Pulmonary artery endothelial cell (primary cell): ENCODE data around the gene KANK2. TPM values are rescaled to one million over a fixed set of nuclear protein-coding genes. Genes with fewer than 3 reads are reported as not detected.

Experiments used
- DNase-seq: peaks from one replicate; pipeline ENCODE4 v3.0.0-alpha.2; 2011; ENCODE audit warnings: low read depth, low spot score
- total RNA-seq: library from RNA; depleted of rRNA; stranded (reverse); fragments of >200 nt; gene quantifications from 2 replicates; pipeline ENCODE4 v1.2.3, GENCODE V29; 2014

Gene KANK2
- 52.2 and 62.8 TPM in 2 replicates for total RNA-seq

DNA sequence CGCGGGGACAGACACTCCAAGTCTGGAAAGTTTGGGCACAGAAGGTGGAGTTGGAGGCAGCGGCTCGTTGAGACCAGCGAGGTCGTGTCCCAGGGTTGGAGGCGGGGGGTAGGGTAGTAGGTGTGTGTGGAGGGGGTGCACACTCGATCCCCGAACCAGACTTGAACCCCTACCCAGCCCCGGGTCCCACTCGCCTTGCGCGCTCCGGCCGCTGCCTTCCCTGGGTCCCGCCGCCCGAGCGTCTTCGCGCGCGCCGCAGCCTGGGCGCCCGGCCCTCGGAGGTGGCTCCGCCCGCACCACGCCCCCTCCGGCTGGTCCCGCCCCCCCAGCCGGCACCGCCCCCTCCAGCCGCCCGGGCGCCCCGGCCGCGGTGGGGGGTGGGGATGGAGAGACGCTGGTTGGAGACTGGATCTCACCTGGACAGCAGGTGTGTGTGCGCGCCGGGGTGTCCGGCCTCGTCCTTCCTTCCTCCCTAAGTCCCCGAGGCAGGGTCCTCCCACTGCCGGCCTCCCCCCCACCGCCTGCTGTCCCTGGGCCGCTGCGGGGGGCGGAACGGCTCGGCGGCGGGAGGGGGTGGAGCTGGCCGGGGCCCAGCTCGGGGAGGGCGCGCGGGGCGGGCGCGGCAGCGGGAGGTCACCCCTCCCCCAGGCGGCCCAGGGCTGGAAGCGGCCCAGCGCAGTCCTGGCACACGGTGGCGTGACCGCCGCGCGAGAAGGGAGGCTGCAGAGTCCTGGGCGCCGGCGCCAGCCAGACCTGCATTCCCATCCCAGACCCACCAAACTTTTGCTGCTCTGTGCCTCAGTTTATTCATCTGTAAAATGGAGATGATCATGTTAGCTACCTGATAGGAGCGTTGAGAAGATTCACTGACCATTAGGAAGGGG, at the start of gene KANK2:
KANK2 (minus strand) TSS at position 255 of the 884 bp plus-strand sequence. CDS start 3,034 bp downstream, outside the sequence.
- no peak for DNase-seq

DNA sequence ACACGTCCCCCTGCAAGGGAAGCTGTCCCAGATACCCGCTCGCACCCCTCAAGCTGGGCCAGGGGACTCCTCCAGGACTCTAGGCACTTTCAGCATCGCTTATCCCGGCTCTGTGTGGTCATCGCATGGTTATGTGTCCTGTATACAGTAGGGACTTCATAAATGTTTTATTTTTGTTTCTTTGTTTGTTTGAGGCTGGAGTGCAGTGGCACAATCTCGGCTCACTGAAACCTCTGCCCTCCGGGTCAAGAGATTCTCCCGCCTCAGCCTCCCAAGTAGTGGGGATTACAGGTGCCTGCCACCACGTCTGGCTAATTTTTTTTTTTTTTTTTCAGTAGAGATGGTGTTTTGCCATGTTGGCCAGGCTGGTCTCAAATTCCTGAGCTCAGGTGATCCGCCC, 49.6 kb upstream of the KANK2 start:
- no peak for DNase-seq

DNA sequence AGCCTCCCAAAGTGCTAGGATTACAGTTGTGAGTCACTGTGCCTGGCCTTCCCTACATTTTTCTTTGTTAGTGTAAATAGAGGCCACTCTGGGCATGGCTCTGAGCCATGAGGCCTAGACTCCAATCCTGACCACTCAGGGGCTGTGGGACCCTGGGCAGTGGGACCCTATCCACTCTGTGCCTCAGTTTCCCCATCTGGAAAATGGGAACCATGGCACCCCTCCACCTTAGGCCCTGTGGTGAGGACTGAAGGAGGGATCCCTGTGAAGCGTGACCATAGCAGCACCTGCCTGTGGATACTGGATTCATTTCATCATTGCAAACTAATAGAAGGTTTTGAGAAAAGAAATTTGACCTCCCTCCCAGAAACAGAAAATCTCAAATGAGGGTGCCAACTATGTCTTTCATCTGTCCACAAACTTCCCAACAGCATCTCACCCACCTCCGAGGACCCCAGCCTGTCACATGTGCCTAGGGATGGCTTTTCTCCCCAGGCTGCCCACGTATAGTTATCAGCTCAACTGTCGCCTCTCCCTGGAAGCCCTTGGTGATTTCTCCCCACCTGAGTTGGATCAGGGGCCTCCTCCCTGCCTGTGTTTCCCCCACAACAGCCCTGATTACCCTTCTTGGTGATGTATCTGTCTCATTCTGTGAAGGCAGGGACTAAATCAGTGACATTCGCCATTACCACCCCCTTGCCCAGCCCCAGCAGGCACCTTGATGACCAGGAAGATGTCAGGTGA, 47.7 kb upstream of the KANK2 start:
- DNase-seq, result no peak

DNA sequence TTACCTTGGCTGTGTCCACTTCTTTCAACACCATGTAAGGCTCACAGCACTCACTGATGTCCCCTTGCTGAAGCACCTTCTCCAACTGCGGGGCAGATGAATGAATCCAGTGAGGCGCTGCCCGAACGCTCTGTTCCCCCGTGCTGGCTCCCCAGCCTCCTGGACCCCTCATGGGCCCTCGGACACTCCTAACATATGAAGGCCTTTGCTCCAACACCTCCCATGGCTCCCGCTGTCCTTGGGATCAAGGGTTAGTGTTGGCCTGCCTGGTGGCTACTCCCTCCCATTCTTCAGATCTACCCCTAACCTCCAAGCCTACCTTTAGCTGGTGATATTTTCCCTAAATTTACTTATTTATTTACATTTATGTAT, 46.4 kb upstream of the KANK2 start:
- DNase-seq, result no peak

DNA sequence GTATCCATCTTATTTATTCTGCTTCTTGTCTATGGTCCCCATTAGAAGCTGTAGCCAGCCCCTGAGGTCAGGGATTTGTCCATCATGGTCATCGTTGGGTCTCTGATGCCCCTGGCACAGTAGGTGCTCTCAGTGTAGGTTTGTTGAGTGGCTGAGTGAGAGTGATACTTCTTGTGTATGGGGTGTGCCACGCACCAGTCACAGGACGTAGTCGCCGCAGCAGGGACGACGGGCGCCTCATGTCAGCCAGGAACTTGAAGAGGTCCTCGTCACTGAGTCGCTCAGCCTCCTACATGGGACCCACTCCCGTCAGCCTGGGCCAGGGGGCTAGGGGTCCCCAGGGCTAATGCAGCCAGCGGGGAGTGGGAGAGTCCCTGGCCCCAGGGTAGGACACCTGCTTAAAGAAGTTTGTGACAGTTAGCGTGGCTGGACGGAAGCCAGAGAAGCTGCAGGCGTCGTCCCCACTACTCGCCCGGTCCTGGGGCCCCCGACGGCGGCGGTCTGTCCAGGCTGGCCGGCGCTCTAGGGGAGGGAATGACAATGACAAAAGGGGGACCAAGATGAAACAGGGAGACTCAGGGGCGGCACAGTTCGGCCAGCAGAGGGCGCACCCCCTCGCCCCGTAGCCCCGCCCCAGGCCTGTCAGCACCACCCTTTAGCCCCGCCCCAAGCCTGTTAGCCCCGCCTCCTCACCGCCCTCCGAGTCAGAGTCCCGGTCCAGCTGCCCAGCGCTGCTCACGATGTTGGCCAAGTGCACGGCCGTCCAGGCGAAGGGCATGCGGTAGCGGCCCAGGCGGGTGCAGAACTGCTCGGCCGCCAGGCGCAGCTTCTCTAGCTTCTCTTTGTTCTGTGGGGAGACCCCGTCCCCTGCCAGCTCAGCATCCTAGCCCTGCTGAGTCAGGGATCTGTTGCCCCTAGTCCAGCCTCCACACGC, 45.8 kb upstream of the KANK2 start:
- DNase-seq, result peak; percentile 75

DNA sequence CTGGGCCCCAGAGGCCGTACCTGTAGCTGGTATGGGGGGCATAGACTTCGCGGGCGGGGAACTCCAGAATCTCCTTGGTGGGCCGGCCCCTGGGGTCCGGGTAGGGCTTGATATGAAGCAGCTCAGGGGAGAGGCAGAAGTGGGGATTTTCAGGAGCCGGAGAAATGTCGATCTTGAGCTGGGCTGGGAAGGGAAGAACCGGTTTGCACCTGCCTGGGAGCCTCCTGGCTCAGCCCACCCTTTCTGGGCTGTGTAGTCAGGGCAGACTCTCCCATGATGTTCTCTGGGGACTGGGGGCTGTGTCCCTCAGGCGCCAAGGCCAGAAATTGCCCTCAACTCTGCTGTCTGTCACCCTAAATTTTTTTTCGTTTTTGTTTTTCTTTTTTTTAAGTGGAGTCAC, 44.7 kb upstream of the KANK2 start:
- DNase-seq, result no peak

DNA sequence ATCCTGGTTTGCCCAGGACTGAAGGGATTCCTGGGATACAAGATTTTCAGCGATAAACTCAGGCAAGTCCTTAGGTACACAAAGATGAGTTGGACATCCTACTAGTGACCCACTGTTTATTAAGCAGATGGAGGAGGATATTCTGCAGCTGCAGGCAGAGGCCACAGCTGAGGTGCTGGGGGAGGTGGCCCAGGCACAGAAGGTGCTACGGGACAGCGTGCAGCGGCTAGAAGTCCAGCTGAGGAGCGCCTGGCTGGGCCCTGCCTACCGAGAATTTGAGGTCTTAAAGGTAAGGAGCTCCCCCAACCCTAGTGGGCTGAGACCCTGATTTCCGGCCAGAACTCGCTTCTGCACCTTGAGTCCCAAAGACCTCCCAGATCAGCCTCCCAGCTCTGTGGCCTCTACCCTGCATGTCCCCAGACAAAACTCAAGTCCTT, 42.7 kb upstream of the KANK2 start:
- DNase-seq, result no peak

DNA sequence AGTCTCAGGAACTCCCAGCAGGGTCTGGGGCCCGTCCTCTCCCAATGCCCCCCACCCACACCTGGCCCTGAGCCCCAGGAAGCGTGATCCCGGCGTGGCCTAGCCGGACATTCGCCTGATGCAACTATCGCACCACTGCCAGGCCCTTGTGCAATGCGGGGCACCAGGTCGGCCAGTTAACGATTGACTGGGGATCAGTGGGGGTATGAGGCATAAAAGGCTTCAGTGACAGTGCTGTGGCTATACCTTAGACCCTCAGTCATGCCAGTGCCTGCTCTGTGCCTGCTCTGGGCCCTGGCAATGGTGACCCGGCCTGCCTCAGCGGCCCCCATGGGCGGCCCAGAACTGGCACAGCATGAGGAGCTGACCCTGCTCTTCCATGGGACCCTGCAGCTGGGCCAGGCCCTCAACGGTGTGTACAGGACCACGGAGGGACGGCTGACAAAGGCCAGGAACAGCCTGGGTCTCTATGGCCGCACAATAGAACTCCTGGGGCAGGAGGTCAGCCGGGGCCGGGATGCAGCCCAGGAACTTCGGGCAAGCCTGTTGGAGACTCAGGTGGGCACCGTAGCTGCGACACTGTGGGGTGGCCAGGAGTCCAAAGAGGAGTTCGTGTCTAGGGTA, 42.1 kb upstream of the KANK2 start, which contains the start of gene ANGPTL8:
ANGPTL8 (plus strand) TSS at position 243 of the 624 bp plus-strand sequence; CDS start at position 262, 19 bp downstream.
- DNase-seq, result no peak

DNA sequence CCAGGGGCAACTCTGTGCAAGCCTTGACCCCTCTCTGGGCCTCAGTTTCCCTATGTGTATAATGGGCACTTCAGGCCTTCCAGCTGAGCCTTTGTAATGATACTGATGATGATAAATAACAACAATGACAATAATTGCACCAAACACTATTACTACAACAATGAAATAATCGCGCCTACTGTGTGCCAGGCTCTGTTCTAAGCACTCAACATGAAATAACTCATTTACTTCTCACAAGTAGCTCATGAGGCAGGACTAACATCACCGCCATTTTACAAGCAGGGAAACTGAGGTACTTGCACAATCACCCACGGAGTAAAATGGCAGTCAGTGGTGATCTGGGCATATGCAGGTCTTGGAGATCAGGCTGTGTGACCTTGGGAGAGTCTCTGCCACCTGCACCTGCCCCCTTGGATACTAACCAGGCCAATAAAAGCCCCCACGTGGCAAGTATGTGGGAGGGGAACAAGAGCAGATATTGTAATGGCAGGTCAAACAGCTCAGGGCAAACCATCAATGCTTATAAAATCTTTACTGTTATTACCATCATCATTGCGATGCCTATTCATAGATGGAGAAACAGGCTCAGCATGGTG, 41.5 kb upstream of the KANK2 start:
- DNase-seq, result no peak

DNA sequence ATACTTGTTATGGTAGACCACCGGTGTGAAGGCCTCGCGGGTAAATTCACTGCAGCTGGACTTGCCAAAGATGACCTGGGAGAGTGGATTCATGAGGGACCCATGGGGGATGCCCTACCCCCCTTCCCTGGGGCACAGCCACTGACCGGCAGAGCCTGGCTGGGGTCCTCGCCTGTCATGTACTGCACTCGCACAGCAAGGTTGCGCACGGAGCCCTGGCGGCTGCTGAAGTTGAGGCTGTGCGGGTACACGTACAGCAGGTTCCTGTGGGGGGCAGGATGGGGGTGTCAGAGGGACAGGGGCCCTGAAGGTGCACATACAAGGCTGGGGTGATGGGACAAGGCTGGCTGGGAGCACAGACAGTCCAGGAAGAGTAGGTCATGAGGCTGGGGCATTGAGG, 40.7 kb upstream of the KANK2 start:
- no peak for DNase-seq

DNA sequence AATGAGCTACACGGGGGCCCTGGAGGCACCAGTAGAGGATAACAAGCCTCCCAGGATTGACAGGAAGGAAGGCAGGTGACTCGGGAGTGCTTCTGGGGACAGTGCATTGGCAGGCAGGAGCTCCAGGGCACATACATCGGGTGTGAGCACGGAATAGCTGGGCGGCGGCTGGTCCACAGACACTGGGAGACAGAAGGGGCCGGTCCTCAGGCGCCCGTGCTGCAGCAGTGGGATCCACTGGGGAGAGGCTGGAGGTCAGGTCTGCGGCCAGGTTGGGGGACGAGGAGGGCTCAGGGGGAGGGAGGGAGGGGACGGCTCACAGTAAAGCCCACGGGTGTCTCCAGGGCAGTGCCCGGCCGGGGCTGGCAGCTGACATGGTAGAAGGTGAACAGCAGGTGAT, 40.0 kb upstream of the KANK2 start:
- DNase-seq, result no peak

DNA sequence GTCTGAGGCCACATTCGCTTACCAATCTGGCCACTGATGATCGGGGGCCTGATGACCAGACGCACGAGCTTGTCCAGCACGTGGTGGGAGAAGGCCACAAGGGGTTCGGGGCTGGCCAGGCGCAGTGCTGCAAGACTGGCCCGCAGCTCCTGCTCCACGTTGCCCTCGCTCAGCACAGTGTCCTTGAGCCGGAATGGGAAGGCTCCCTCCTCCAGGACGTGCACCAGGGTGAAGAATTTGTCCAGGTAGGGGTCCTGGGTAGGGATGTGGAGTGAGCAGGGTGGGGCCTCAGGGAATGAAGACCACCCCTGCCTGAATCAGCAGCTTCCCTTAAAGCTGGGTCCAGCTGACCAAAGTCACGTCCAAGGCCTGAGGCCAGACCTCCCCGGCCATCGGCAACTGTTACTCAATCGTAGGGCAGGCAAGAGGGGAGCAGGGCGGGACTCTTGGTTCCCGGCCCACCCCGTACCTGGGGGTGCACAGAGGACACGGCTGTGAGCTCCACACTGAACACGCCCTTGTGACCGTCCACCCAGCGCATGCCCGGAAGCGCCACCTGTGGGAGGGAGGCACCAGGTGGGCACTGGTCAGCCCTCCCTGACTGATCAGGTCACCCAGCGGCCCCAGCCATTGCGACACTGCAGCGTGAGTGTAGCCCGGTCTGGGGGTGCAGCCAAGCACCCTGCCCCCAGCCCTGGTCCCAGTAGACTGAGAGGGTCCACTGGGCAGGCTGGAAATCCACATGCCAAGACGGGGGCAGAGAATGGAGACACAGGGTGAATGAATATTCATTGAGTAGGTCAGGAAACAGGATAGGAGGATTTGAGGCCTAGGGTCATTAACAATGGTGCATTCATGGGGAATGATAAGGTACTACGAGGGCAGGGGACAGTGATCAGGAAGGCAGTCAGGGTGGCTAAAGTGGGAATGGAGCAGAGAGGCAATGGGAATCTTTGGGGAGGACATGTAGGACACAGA, 39.3 kb upstream of the KANK2 start:
- DNase-seq, result no peak

DNA sequence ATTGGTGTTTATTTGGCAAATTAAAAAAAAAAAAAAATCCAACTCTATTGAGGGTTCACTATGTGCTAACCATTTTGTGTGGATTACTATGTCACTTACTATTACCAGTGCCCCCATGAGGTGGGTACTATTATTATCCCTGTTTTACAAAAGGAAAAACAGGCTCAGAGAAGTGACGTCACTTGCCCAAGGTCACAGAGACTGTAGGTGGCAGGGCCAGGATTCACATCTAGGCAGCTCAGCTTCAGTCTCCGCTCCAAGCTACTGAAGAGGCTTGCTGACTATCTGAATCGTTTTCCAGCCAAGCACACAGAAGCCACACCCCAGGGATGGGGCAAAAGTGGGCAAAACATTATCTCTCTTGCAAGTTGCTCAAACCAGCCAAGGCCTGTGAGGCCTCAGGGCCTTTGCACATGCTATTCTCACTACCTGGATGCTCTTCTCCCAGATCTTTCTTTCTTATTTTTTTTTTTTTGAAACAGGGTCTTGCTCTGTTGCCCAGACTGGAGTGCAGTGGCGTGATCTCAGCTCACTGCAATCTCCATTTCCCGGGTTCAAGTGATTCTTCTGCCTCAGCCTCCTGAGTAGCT, 37.2 kb upstream of the KANK2 start:
- no peak for DNase-seq

DNA sequence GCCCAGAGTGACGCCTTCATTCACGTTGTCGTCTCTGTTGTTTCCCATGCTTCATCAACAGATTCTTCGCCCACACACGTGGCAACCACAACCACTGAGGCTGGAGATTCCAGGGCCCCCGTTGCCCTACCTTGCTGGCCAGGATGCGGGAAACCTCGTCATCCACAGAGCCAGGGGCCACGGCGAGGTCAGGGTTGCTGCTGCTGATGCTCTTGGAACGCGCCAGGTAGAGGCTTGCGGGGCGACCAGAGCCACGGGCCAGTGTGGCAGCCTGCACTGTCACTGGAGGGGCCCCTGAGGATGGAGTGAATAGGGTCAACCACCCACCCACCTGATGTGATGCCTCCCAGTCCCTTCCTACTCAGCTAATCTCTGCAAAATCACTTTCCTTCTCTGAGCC, 35.7 kb upstream of the KANK2 start:
- no peak for DNase-seq

DNA sequence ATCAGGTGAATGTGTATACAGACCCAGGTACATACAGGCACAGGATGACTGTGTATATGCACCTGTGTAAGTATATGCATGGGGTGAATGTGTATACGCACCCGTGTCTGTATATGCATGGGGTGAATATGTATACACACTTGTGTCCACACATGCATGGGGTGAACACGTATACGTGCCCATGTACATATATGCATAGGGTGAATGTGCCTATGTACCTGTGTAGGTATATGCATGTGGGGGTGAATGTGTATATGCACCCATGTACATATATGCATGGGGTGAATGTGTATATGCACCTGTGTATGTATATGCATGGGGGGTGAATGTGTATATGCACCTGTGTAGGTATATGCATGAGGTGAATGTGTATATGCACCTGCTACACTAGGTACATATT, 35.2 kb upstream of the KANK2 start:
- no peak for DNase-seq

DNA sequence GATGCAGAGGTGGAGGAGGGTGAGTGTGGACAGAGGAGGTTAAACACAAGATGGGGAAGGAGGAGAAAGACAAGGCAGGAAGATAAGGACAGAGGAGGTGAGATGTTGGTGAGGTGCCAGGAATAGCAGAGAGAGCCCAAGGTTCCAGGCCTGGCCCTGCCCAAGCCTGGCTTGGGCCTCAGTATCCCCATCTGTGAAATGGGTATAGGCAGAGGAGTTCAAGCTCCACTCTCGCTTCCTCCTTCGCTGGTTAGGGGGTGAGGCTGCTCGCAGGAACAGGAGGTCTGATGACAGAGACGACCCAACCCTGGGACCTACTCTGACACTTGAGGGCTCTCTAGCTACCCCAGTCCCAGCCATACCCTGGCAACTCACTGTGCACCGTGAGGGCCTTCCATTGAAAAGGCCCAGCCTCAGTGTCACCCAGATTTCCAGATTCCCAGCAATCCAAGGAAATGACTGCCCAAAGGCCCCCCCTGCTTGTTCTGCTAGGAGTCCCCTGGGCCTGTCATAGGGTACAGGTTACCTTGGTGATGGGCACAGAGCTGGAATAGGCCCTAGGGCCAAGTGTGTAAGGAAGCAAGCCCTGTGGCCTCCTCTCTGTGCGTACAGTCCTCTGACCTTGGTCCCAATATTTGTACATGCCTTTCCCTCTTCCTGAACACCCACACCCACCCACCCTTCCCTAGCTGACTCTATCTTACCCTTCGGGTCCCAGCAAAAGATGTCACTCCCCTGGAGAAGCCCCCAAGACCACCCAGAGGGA, 33.5 kb upstream of the KANK2 start:
- DNase-seq, result no peak

DNA sequence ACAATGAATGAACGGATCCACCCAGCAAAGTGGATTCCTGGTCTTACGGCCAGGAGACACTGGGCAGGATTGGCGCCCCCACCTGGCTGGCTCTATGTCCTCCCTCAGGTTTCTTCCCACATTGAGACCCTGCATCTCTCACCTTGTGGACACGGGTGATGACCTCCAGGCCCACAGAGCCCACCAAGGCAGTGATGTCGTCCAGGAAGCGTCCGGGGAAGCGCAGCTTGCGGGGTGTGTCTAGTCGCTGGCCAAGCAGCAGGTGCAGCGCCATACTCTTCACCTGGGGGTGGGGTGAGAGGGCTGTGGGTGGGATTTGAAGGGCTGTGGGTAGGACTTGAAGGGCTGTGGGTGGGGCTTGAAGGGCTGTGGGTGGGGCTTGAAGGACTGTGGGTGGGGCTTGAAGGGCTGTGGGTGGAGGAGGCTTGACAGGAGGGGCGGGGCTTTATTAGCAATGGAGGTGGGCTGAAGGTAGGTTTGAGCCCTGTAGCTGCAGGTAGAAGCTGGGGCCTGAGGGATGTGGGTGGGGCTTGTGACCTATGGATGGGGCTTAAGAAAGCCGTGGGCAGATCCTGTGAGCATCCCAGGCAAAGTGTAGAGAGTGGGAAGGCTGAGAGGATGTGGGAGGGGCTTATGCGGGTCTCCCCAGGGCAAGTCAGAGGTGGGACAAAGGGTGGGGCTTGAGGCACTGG, 30.0 kb upstream of the KANK2 start:
- DNase-seq, result no peak

DNA sequence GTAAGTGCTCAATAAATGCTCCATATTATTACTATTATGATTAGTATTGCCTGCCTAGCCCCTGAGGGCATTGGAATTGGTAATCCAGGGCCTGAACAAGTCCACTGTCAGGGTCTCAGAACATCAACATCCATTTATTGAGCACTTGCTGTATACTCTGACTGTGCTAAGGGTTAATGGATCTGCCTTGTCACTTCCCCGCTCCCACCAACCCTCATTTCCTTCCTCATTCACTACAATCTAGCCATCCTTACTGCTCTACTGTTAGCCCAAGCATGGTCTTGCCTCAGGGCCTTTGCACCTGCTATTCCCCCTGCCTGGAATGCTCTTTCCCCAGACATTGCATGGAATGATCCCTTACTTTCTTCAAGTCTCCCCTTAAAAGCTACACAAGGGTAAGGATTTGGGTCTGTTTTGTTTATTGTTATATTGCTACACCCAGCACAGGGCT, 29.4 kb upstream of the KANK2 start:
- no peak for DNase-seq
